GM21447 (cell line): Measurements from ENCODE around the gene INF2.
"Not testable (repeated sequence)": the region's sequence is repeated elsewhere in the genome, so short reads cannot be mapped to it uniquely, and the experiment has no call there.

Experiments used
- ATAC-seq: cut with Tn5 transposase; IDR thresholded peaks from one replicate; pipeline ENCODE4 v1.9.1; 2021; ENCODE audit not compliant: unreplicated experiment

INF2 gene

GRCh38 chr14:104689109-104689880, at the start of gene INF2:
Gene INF2, plus strand, starts transcription at chr14:104689618. Its CDS starts 11,748 bp downstream, at chr14:104701366.
- no peak for ATAC-seq

DNA sequence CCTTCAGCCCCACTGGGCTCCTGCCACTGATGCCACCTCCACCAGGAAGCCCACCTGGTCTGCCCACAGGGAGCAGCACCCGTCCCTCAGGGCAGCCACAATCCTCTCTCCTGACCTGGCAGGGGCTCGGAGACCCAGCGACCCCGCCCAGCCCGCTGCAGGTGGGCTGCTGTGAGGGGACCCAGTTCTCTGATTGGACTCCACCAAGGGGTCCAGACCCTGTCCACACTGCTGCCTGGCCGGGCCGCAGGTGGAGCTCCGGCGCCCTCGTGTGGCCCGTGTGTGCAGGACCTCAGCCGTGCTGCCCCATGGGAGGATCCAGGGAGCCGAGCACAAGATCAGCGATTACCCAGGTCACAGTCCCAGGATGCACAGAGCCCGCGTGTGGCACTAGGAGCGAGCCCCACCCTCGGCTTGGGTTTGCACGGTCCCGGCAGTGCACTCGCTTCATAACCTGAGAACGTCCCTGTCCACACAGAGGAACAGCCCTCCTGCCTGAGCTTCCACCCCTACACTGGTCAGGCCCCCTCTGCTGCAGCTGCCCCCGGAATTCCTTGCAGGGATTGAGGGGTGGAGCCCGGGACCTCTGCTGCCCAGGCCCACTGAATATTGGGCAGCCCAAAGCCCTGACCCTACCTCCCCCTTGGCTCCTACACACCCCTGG, 49.4 kb upstream of the INF2 start:
- no peak for ATAC-seq

GRCh38 chr14:104640681-104641080, 48.7 kb upstream of the INF2 start:
- ATAC-seq = no peak

GRCh38 chr14:104641753-104642539, 47.5 kb upstream of the INF2 start:
- ATAC-seq = no peak

DNA sequence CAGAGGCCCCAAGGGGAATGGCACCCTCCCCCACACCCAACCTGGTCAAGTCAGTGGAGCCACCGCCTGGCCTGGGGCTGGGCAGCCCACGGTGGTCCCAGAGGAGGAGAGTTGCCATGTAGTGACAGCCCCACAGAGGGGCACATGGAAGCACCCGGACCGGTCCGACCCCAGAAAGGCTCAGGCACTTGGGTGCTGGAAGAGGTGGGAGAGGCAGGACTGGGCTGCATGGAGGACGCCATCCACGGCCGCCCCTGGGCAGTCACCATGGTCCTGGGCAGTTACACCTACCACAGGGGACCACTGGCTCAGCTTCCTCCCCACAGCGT, 46.9 kb upstream of the INF2 start:
- no peak for ATAC-seq

- no peak for ATAC-seq
These were observed 46.1 kb upstream of the INF2 start for GRCh38 chr14:104643306-104643705.

DNA sequence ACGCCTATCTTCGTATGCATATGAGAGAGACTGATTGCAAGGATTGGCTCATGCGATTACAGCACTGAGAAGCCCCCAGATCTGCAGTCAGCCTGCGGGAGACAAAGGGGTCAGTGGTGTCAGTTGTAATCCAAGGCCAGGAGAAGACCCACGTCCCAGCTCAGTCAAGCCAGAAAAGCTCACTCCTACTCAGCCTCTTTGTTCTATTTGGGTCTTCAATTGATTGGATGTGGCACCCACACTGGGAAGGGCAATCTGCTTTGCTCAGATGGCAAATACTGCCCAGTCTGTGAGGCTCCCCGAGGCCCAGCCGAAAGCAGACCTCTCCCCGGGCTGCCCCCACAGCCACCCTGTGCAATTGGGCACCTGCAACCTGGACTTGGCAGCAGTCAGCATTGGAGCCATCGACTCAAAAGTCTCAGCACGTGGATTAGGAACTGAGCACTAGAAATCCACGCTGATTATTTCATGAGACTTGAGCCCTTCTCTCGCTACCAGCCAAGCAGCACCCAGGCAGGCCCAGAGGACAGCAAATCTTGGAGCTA, 45.3 kb upstream of the INF2 start:
- no peak for ATAC-seq

- ATAC-seq = no peak
These were observed 44.6 kb upstream of the INF2 start for GRCh38 chr14:104644656-104645378.

DNA sequence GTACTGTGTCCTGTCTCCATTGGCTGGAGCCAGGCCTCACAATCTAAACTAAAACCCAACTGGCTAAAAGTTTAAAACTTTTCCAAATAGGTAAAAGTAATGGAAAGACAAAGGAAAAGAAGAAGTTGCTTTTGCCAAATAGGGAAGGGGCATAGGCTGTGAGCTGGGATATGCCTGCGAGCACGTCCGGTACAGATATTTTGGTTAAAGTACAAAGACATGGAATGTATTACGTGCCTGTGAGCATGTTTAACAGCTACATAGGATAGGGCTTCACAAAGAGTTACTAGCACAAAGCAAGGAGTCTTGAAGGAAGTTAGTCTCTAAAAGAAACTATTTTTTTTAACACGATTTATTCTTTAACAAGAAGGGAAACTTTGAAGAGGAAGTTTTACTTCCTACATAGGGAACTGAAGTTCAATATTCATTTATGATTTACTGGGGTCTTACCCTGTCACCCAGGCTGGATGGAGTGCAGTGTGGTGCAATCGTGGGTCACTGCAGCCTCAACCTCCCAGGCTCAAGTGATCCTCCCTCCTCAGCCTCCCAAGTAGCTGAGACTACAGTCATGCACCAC, 41.9 kb upstream of the INF2 start:
- ATAC-seq = no peak

- peak; percentile 71 for ATAC-seq
These were observed 39.1 kb upstream of the INF2 start for GRCh38 chr14:104650057-104650980.

DNA sequence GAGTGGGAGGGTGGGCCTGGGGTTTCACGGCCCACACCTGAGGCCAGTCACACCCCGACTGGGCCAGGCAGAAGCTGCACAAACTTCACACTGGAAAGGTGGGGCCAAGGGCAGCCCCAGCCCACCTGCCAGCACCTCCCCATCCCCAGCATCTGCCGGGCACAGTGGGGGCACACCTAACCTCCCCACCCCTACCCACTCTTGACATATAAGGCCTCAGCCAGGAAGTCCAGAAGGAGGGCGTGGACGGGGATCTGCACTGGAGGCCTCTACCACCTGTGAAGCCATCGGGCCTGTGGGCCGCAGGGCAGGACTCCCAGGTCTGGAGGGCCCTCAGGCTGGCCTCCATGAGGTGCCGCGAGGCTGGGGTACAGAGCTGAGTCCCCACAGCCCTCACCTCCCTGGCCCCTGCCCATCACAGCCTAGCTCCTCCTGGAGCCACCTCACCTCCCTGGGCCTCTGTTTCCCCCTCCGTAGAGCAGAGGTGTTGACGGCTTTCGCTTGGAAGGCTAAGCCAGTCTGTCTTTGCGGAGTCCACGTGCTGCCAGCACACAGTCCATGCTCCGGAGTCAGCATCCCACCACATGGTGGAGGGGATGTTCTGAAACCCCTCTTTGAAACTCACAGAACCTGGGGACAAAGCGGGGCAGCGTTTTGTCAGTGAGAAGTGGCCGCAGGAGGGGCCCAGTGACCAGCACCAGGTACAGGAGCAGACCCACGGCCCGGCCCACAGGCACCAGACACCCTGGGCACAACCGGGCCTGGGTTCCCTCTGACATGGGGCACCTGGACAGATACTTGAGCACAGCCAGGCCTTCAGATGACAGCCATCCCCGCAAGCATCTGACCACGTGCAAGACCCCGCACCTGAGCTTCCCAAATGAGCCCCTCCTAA, 38.2 kb upstream of the INF2 start:
- no peak for ATAC-seq

DNA sequence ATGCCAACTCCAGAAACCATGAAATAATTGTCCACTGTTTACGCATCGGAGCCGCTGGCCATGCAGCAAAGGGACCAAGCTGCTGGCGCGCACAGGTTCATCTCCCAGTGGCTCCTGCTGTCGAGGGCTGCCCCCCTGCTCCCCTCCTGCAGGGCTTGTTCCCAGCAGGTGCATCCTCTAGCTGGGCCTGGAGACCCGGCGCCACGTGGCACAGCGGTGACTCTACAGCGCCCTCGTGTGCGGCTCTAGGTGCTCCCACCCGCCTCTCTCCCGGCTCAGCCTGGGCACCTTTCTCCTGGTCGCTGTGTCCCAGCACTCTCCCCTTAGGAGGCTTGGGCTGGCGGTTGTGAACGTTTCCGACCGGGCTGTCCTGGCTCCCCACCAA, 37.5 kb upstream of the INF2 start:
- no peak for ATAC-seq

- ATAC-seq = no peak
These were observed 37.0 kb upstream of the INF2 start for GRCh38 chr14:104652386-104652785.

DNA sequence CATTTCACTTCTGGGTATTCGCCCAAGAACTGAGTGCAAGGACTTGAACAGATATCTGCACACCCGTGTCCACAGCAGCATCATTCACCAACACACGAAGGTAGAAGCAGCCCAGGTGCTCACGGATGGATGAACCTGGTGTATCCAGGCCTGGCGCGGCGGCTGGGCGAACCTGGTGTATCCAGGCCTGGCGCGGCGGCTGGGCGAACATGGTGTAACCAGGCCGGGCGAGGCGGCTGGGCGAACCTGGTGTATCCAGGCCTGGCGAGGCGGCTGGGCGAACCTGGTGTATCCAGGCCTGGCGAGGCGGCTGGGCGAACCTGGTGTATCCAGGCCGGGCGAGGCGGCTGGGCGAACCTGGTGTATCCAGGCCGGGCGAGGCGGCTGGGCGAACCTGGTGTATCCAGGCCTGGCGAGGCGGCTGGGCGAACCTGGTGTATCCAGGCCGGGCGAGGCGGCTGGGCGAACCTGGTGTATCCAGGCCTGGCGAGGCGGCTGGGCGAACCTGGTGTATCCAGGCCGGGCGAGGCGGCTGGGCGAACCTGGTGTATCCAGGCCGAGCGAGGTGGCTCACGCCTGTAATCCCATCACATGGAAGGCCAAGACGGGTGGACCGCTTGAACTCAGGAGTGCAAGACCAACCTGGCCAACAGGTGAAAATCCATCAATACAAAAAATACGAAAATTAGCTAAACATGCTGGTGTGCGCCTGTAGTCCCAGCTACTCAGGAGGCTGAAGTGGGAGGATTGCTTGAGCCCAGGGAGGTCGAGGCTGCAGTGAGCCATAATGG, 36.1 kb upstream of the INF2 start:
- not testable (repeated sequence) for ATAC-seq

- ATAC-seq = no peak
These were observed 35.3 kb upstream of the INF2 start for GRCh38 chr14:104654119-104654518.

DNA sequence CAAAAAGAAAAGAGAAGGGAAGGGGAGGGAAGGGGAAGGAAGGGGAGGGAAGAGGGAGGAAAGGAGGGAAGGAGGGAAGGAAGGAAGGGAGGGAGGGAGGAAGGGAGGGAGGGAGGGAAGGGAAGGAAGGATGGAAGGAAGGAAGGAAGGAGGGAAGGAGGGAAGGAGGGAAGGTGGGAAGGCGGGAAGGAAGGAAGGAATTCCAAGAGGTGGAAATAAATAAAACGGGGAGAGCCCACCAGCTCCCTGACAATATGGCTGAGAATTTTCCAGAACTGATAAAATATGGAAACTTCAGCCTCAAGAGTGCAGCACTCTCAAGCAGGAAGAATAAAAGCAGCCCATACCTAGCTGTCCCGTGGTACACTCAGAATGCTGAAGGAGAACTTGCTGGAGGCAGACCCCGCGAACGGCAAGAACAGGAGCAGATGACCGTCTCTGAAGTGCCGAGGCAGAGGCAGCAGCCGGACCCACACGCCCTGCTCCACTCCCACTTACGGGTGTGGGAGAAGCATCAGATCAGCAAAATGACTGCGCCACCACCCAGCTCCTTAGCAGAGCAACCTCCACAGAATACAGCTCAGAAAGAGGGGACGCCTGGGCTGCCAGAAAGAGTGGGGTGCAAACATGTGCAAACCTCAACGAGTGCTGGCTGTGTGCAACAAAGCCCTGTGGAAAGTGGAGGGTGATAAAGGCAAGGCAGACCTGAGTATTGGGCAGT, 34.1 kb upstream of the INF2 start:
- ATAC-seq = no peak

- no peak for ATAC-seq
These were observed 33.3 kb upstream of the INF2 start for GRCh38 chr14:104656014-104656714.
